Skin of body (tissue), 2 donors: Measurements from ENCODE around the gene BEND5. TPM values are rescaled to one million over a fixed set of nuclear protein-coding genes. Genes with fewer than 3 reads are reported as not detected.

Source experiments
- DNase-seq: peaks from one replicate; lab custom pipeline; 2025; lab: John Stamatoyannopoulos, UW
- total RNA-seq: library from RNA; depleted of rRNA; stranded (reverse); fragments of >200 nt; gene quantifications from one replicate; pipeline ENCODE4 v1.2.3, GENCODE V29; 2014

BEND5 gene
- 12.5 TPM for total RNA-seq

GRCh38 chr1:48776393-48777218 is at the start of gene BEND5:
BEND5 (minus strand) TSS chr1:48776891; CDS start chr1:48776831, 60 bp downstream.
- peak; percentile 92 for DNase-seq

GRCh38 chr1:48823168-48823567 is 46.5 kb upstream of the BEND5 start:
- DNase-seq: no peak

GRCh38 chr1:48820491-48820890 is 43.8 kb upstream of the BEND5 start:
- DNase-seq: no peak

- DNase-seq: peak; percentile 8
Observed at GRCh38 chr1:48817505-48818114, 40.9 kb upstream of the BEND5 start.

- peak; percentile 64 for DNase-seq
Observed at GRCh38 chr1:48810740-48811139, 34.0 kb upstream of the BEND5 start.

GRCh38 chr1:48808496-48808895 is 31.8 kb upstream of the BEND5 start:
- DNase-seq: no peak

GRCh38 chr1:48807554-48808260 is 31.0 kb upstream of the BEND5 start:
- peak; percentile 94 for DNase-seq

GRCh38 chr1:48803474-48803873 is 26.8 kb upstream of the BEND5 start:
- DNase-seq: no peak

- DNase-seq: no peak
Observed at GRCh38 chr1:48794816-48795215, 18.1 kb upstream of the BEND5 start.

- no peak for DNase-seq
Observed at GRCh38 chr1:48793863-48794262, 17.2 kb upstream of the BEND5 start.

- DNase-seq: peak; percentile 23
Observed at GRCh38 chr1:48792961-48793360, 16.3 kb upstream of the BEND5 start.

- DNase-seq: no peak
Observed at GRCh38 chr1:48790397-48790796, 13.7 kb upstream of the BEND5 start.

- peak; percentile 7 for DNase-seq
Observed at GRCh38 chr1:48789903-48790302, 13.2 kb upstream of the BEND5 start.

- no peak for DNase-seq
Observed at GRCh38 chr1:48785869-48786268, 9.2 kb upstream of the BEND5 start.

- no peak for DNase-seq
Observed at GRCh38 chr1:48784301-48784700, 7.6 kb upstream of the BEND5 start.

GRCh38 chr1:48777219-48777895 is 666 bp upstream of the BEND5 start:
- DNase-seq: no peak

GRCh38 chr1:48775831-48776392 is 779 bp downstream of the BEND5 start:
- no peak for DNase-seq

GRCh38 chr1:48773133-48773532 is 3.6 kb downstream of the BEND5 start:
- no peak for DNase-seq

- no peak for DNase-seq
Observed at GRCh38 chr1:48772211-48772610, 4.5 kb downstream of the BEND5 start.

GRCh38 chr1:48771561-48771960 is 5.1 kb downstream of the BEND5 start:
- peak; percentile 96 for DNase-seq

- no peak for DNase-seq
Observed at GRCh38 chr1:48767975-48768510, 8.6 kb downstream of the BEND5 start.
